C4-2B (cell line): ENCODE data around the gene UPP2.

Experiments used
- H3K27ac ChIP-seq: fragments of 450-650 bp; 2 replicates; pipeline ENCODE4 v1.5.1; 2017
- CTCF ChIP-seq: fragments of 450-650 bp; conservative IDR thresholded peaks from 2 replicates; pipeline ENCODE4 v1.5.1; 2017; ENCODE audit warnings: mild to moderate bottlenecking
- ZFX ChIP-seq: fragments of 450-650 bp; IDR thresholded peaks from 2 replicates; pipeline ENCODE4 v1.6.1; 2017

The UPP2 gene

GRCh38 chr2:158101384-158101926 is at the start of gene UPP2:
Gene UPP2 (plus strand): TSS chr2:158101876. CDS start chr2:158102064, 188 bp downstream.
- no peak for TF ChIP-seq CTCF
- TF ChIP-seq ZFX: no peak
- no peak within 1 kb of the TSS for H3K27ac ChIP-seq

- TF ChIP-seq CTCF: no peak
- H3K27ac ChIP-seq: no peak overlapping the region
Observed at GRCh38 chr2:158052761-158053160, 48.9 kb upstream of the UPP2 start.

GRCh38 chr2:158056875-158057274 is 44.8 kb upstream of the UPP2 start:
- H3K27ac ChIP-seq: no peak overlapping the region

GRCh38 chr2:158060160-158060834 is 41.4 kb upstream of the UPP2 start:
- no peak overlapping the region for H3K27ac ChIP-seq
- no peak for TF ChIP-seq CTCF
- TF ChIP-seq ZFX: no peak

More at GRCh38 chr2:158056875-158057274, 44.8 kb upstream of the UPP2 start:
- TF ChIP-seq ZFX: no peak
- no peak for TF ChIP-seq CTCF

GRCh38 chr2:158060835-158061435 is 40.7 kb upstream of the UPP2 start:
- no peak overlapping the region for H3K27ac ChIP-seq
- TF ChIP-seq ZFX (no peak), CTCF (no peak)

- H3K27ac ChIP-seq: no peak overlapping the region
- TF ChIP-seq ZFX: no peak
- TF ChIP-seq CTCF: no peak
Observed at GRCh38 chr2:158061763-158062162, 39.9 kb upstream of the UPP2 start.

- TF ChIP-seq ZFX (no peak), CTCF (no peak)
- H3K27ac ChIP-seq: no peak overlapping the region
Observed at GRCh38 chr2:158066046-158066713, 35.5 kb upstream of the UPP2 start.
